BLaER1 treated with 17β-estradiol and CSF1 and Interleukin-3, amounts not matched to agents 10 nM and 100 nM (cell line): ENCODE results near the gene TMEM63C.
A peak's percentile ranks its signal among the peaks of the same experiment; 100 is the strongest.

Experiments used
- H3K27ac ChIP-seq, 11 experiments: shearing (Covaris generic); formaldehyde crosslinking; 2 replicates each; pipeline ENCODE4 v1.8.1; 2022
- H3K27me3 ChIP-seq, 11 experiments: shearing (Covaris generic); formaldehyde crosslinking; 2 replicates each; pipeline ENCODE4 v1.8.1; 2022
- H3K36me3 ChIP-seq, 11 experiments: shearing (Covaris generic); formaldehyde crosslinking; 2 replicates each; pipeline ENCODE4 v1.8.1; 2022
- H3K4me1 ChIP-seq, 10 experiments: shearing (Covaris generic); formaldehyde crosslinking; 2 replicates each; pipeline ENCODE4 v1.8.1; 2022
- H3K4me2 ChIP-seq, 11 experiments: shearing (Covaris generic); formaldehyde crosslinking; 2 replicates each; pipeline ENCODE4 v1.8.1; 2022
- H3K4me3 ChIP-seq, 10 experiments: shearing (Covaris generic); formaldehyde crosslinking; 2 replicates each; pipeline ENCODE4 v1.8.1; 2022
- H3K9ac ChIP-seq, 11 experiments: shearing (Covaris generic); formaldehyde crosslinking; 2 replicates each; pipeline ENCODE4 v1.8.1; 2022
- H3K9me3 ChIP-seq, 11 experiments: shearing (Covaris generic); formaldehyde crosslinking; replicated peaks in 1 of 11; 2 replicates each; pipeline ENCODE4 v1.8.1; 2022
- H4K20me1 ChIP-seq, 11 experiments: shearing (Covaris generic); formaldehyde crosslinking; 2 replicates each; pipeline ENCODE4 v1.8.1; 2022
- Cebpa-rat ChIP-seq, 11 experiments: shearing (Covaris generic); IDR thresholded peaks; 2 replicates each; pipeline ENCODE4 v1.8.1; 2022

TMEM63C gene

GRCh38 chr14:77245820-77246219 lies 64.2 kb downstream of the TMEM63C start:
- no peaks in the 10 kb centered on the region for H3K27me3 ChIP-seq
- TF ChIP-seq Cebpa-rat (IDR thresholded peaks at IDR 0.05), result no peak

GRCh38 chr14:77246784-77247183 lies 65.2 kb downstream of the TMEM63C start:
- H3K27ac ChIP-seq, result no peak overlapping the region
- H4K20me1 ChIP-seq, result peaks cover 0 to 9% (median 0%) of the 10 kb centered on the region in 11 experiments; a peak in 1 of 22 replicates
- peaks cover 17 to 61% (median 49%) of the 10 kb centered on the region in 11 experiments for H3K36me3 ChIP-seq
- H3K9ac ChIP-seq, result no peak overlapping the region
- no peak overlapping the region for H3K4me3 ChIP-seq
- no peaks in the 10 kb centered on the region for H3K27me3 ChIP-seq
- no peaks in the 10 kb centered on the region; a peak in 2 of 22 replicates for H3K9me3 ChIP-seq
- TF ChIP-seq Cebpa-rat (IDR thresholded peaks at IDR 0.05), result no peak
- no peak overlapping the region for H3K4me2 ChIP-seq
- peaks cover 33 to 68% (median 55%) of the 10 kb centered on the region in 10 experiments for H3K4me1 ChIP-seq

More at GRCh38 chr14:77245820-77246219, 64.2 kb downstream of the TMEM63C start:
- Histone ChIP-seq H3K9ac (no peak overlapping the region), H3K9me3 (no peaks in the 10 kb centered on the region; a peak in 2 of 22 replicates), H3K4me1 (peaks cover 36 to 68% (median 56%) of the 10 kb centered on the region in 10 experiments), H3K4me3 (no peak overlapping the region), H3K27ac (no peak overlapping the region), H3K36me3 (peaks cover 17 to 52% (median 42%) of the 10 kb centered on the region in 11 experiments; a peak in 21 of 22 replicates), H4K20me1 (peaks cover 0 to 9% (median 0%) of the 10 kb centered on the region in 11 experiments; a peak in 1 of 22 replicates), H3K4me2 (no peak overlapping the region; a peak in 1 of 22 replicates)

- H3K4me3 ChIP-seq, result no peak overlapping the region
- no peaks in the 10 kb centered on the region; a peak in 2 of 22 replicates for H4K20me1 ChIP-seq
- H3K4me1 ChIP-seq, result peaks cover 15 to 68% (median 52%) of the 10 kb centered on the region in 10 experiments
- no peaks in the 10 kb centered on the region for H3K27me3 ChIP-seq
- no peak overlapping the region for H3K27ac ChIP-seq
- TF ChIP-seq Cebpa-rat (IDR thresholded peaks at IDR 0.05), result no peak
- no peaks in the 10 kb centered on the region; a peak in 2 of 22 replicates for H3K9me3 ChIP-seq
- peaks cover 17 to 80% (median 63%) of the 10 kb centered on the region in 11 experiments for H3K36me3 ChIP-seq
- no peak overlapping the region for H3K4me2 ChIP-seq
- H3K9ac ChIP-seq, result no peak overlapping the region
Measured at GRCh38 chr14:77248666-77249065, 67.1 kb downstream of the TMEM63C start.

GRCh38 chr14:77249286-77249685 lies 67.7 kb downstream of the TMEM63C start:
- no peaks in the 10 kb centered on the region; a peak in 2 of 22 replicates for H3K9me3 ChIP-seq
- H3K27me3 ChIP-seq, result no peaks in the 10 kb centered on the region
- H3K9ac ChIP-seq, result no peak overlapping the region
- H3K36me3 ChIP-seq, result peaks cover 17 to 86% (median 70%) of the 10 kb centered on the region in 11 experiments
- no peak overlapping the region for H3K27ac ChIP-seq
- peaks cover 8 to 65% (median 50%) of the 10 kb centered on the region in 10 experiments for H3K4me1 ChIP-seq
- no peak for TF ChIP-seq Cebpa-rat (IDR thresholded peaks at IDR 0.05)
- H3K4me3 ChIP-seq, result no peak overlapping the region
- H3K4me2 ChIP-seq, result 0 out of 22 replicates have a peak overlapping the region, but pooled peaks of 1 of the 11 experiments have one; percentile 75
- H4K20me1 ChIP-seq, result peaks cover 0 to 3% (median 0%) of the 10 kb centered on the region in 11 experiments; a peak in 2 of 22 replicates

- peaks cover 0 to 50% (median 38%) of the 10 kb centered on the region in 10 experiments; a peak in 13 of 20 replicates for H3K4me1 ChIP-seq
- no peak overlapping the region for H3K4me3 ChIP-seq
- peaks cover 15 to 85% (median 66%) of the 10 kb centered on the region in 11 experiments for H3K36me3 ChIP-seq
- peaks cover 0 to 3% (median 0%) of the 10 kb centered on the region in 11 experiments; a peak in 2 of 22 replicates for H4K20me1 ChIP-seq
- no peaks in the 10 kb centered on the region; a peak in 1 of 22 replicates for H3K9me3 ChIP-seq
- no peak overlapping the region for H3K9ac ChIP-seq
- TF ChIP-seq Cebpa-rat (IDR thresholded peaks at IDR 0.05), result no peak
- H3K4me2 ChIP-seq, result peak overlapping the region in 6 of 11 experiments; percentile 40 to 75 (median 63); a peak in 9 of 22 replicates
- no peaks in the 10 kb centered on the region for H3K27me3 ChIP-seq
- H3K27ac ChIP-seq, result no peak overlapping the region
Measured at GRCh38 chr14:77250927-77251326, 69.3 kb downstream of the TMEM63C start.

GRCh38 chr14:77251870-77252269 lies 70.3 kb downstream of the TMEM63C start:
- no peak overlapping the region for H3K9ac ChIP-seq
- no peaks in the 10 kb centered on the region; a peak in 1 of 22 replicates for H3K9me3 ChIP-seq
- no peak for TF ChIP-seq Cebpa-rat (IDR thresholded peaks at IDR 0.05)
- peaks cover 0 to 3% (median 0%) of the 10 kb centered on the region in 11 experiments; a peak in 2 of 22 replicates for H4K20me1 ChIP-seq
- no peaks in the 10 kb centered on the region for H3K27me3 ChIP-seq
- peaks cover 0 to 50% (median 38%) of the 10 kb centered on the region in 10 experiments; a peak in 13 of 20 replicates for H3K4me1 ChIP-seq
- no peak overlapping the region for H3K4me3 ChIP-seq
- peak overlapping the region in 8 of 11 experiments; percentile 8 to 75 (median 63); a peak in 14 of 22 replicates for H3K4me2 ChIP-seq
- no peak overlapping the region for H3K27ac ChIP-seq
- H3K36me3 ChIP-seq, result peaks cover 10 to 76% (median 57%) of the 10 kb centered on the region in 11 experiments; a peak in 20 of 22 replicates

GRCh38 chr14:77253333-77254190 lies 72.0 kb downstream of the TMEM63C start:
- Histone ChIP-seq H3K4me2 (peak overlapping the region in 8 of 11 experiments; percentile 8 to 75 (median 47); a peak in 13 of 22 replicates), H4K20me1 (peaks cover 0 to 3% (median 0%) of the 10 kb centered on the region in 11 experiments; a peak in 2 of 22 replicates), H3K27me3 (no peaks in the 10 kb centered on the region), H3K27ac (no peak overlapping the region), H3K4me3 (no peak overlapping the region), H3K9ac (no peak overlapping the region), H3K36me3 (peaks cover 8 to 60% (median 41%) of the 10 kb centered on the region in 11 experiments; a peak in 20 of 22 replicates), H3K4me1 (peaks cover 0 to 50% (median 38%) of the 10 kb centered on the region in 10 experiments; a peak in 13 of 20 replicates), H3K9me3 (no peaks in the 10 kb centered on the region; a peak in 1 of 22 replicates)
- no peak for TF ChIP-seq Cebpa-rat (IDR thresholded peaks at IDR 0.05)

GRCh38 chr14:77256694-77257093 lies 75.1 kb downstream of the TMEM63C start:
- no peaks in the 10 kb centered on the region for H3K27me3 ChIP-seq
- no peak overlapping the region for H3K27ac ChIP-seq
- H4K20me1 ChIP-seq, result peaks cover 0 to 4% (median 0%) of the 10 kb centered on the region in 11 experiments; a peak in 1 of 22 replicates
- H3K9me3 ChIP-seq, result no peaks in the 10 kb centered on the region
- no peak overlapping the region for H3K9ac ChIP-seq
- TF ChIP-seq Cebpa-rat (IDR thresholded peaks at IDR 0.05), result no peak
- H3K4me2 ChIP-seq, result no peak overlapping the region
- peaks cover 0 to 42% (median 22%) of the 10 kb centered on the region in 11 experiments; a peak in 17 of 22 replicates for H3K36me3 ChIP-seq
- peaks cover 11 to 44% (median 37%) of the 10 kb centered on the region in 10 experiments; a peak in 16 of 20 replicates for H3K4me1 ChIP-seq
- H3K4me3 ChIP-seq, result no peak overlapping the region
